Measurements from ENCODE around the gene USP40.
A peak's percentile ranks its signal among the peaks of the same experiment; 100 is the strongest.

USP40 gene

GRCh38 chr2:233503947-233504637 is 62.5 kb downstream of the USP40 start:
- no peak for DNase-seq
- intact Hi-C loops (cut with DNase I): no loop called here

DNA sequence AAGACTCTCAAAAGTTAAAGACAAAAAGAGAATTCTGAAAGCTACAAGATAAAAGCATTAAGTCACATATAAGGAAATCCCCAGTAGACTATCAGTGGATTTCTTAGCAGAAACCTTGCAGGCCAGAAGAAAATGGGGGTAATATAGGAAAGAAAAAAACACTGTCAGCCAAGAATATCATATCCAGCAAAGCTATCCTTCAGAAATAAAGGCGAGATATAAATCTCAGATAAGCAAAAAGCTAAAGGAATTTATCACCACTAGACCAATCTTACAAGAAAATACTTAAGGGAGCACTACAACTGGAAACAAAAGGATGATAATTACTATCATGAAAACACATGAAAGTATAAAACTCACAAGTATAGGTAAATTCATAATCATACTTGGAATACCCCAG is 63.1 kb downstream of the USP40 start:
- DNase-seq: no peak
- intact Hi-C loops (cut with DNase I): no loop called here

DNA sequence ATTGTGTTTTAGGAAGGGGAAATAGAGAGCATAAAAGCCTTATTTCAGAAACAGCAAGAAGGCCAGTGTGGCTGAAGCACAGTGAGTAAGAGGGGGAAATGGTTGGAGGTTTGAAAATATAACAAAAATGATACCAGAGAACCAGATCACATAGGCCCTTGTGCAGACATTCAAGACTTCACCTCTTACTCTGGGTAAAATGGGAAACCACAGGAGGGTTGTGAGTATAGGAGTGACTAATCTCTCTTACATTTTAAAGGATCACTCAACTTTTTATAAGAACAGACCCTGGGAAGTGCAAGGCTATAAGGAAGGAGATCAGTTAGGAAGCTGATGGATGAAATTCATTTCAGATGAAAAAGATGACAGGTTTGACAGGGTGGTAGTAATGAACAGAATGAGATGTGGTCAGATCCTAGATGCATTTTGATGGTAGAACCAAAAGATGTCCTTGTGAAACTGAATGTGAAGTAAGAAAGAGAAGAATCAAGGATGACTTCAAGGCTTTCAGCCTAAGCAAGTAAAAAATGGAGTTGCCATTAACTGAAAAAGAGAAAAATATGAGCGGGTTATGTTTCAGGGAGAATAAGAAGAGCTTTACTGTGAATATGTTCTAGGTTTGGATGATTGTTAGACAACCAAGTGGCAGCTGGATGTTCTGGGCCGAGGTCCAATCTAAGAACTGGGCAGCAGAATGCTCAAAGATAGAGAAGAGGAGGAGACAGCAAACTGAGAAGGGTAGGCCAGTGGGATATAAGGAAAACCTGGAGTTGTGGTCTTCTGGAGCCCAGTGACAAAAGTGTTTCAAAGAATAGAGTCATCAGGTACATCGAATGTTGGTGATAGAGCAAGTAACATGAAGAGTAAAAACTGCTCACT is 65.1 kb downstream of the USP40 start:
- DNase-seq: peak in 17 of 42 donors; percentile 23 to 74 (median 51)
- intact Hi-C loops (cut with DNase I): no loop called here

DNA sequence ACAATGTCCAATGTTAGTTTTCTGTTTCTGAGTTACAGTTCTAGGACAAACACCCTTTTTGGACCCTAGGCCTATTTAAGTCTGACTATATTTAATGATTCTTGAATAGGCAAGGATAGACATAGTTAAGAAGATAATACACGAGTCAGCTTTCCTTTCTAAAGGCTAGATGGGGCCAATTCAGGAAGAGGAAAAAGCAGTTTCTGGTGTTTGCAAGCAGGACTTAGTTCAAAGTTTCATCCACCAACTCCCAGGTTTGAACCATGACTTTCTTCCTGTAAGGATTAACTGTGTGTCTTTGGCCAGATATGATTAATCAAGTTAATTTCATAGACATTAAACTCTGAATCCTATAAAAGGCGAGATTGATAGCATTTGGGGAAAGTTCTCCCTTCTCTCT is 66.7 kb downstream of the USP40 start:
- no peak for DNase-seq
- intact Hi-C loops (cut with DNase I): no loop called here

GRCh38 chr2:233498126-233498525 is 68.5 kb downstream of the USP40 start:
- DNase-seq: no peak

DNA sequence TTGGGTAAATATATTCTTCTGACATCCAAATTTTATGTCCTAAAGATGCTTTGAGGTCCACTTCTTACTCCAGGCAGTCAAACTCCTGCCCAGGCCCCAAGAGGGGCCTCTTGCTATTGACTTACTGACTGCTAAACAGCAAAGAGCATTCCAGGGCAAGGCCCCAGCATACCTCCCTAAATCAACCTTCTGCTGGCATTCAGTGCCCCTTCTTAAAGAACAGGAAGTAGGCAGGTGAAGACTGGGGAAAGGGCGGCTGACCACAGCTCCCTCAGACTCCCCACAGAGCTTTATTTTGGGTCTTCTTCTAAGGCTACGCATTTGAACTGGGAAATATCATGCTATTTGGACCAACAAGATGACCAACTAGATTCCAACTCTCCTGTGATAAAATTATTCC is 68.9 kb downstream of the USP40 start:
- no peak for DNase-seq

More at GRCh38 chr2:233498126-233498525, 68.5 kb downstream of the USP40 start:
- intact Hi-C loops (cut with DNase I): no loop called here

DNA sequence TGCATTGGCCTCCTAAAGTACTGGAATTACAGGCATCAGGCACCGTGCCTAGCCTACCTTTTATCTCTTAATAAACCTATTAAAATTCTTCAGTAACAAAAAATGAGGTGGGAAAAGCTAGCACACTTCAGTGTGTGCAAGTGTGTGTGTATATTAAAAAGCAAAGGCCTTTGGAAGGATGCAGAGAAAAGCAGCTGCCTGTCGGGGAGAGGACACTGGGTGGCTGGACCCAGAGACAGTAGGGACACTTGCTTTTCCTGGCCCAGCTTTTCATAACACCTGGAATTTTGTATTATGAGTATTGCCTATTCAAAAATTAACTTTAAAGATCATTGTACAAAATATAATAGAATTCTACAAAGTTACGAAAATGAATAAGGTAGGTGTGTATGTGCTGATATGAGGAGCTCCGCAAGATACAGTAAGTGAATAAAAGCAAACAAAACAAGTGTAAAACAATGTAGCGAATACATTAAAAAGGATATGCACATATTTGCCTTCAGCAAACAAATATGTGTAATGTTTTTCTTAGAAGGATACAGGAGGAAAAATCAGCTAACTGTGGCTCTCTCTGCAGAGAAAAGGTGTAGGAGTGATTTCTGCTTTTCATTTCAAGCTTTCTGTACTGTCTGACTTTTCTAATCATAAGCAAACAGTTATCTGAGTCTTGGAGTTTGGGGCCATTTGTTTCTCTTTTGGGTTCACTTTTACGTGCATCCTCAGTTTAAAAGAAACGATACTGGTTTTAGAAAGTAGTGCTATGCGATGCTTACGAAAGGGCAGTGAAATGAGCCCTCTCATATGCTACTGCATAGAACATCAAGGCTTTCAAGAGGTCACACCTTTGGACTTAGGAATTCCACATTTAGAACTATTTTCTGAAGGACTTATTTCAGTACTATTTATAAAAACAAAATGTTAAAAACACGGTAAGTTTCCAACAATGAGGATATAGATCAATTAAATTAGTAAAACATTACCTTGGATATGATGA is 70.8 kb downstream of the USP40 start:
- intact Hi-C loops (cut with DNase I): no loop called here
- DNase-seq: no peak

More for the DNA sequence above, 68.9 kb downstream of the USP40 start:
- intact Hi-C loops (cut with DNase I): no loop called here

- DNase-seq: no peak
- intact Hi-C loops (cut with DNase I): no loop called here
Measured at GRCh38 chr2:233492751-233493150, 73.8 kb downstream of the USP40 start.

- no peak for DNase-seq
Measured at GRCh38 chr2:233492078-233492477, 74.5 kb downstream of the USP40 start.

GRCh38 chr2:233491326-233491725 is 75.3 kb downstream of the USP40 start:
- DNase-seq: no peak
- intact Hi-C loops (cut with DNase I): no loop called here

More at GRCh38 chr2:233492078-233492477, 74.5 kb downstream of the USP40 start:
- intact Hi-C loops (cut with DNase I): no loop called here

GRCh38 chr2:233490831-233491230 is 75.8 kb downstream of the USP40 start:
- DNase-seq: no peak
- intact Hi-C loops (cut with DNase I): no loop called here

GRCh38 chr2:233489666-233490065 is 76.9 kb downstream of the USP40 start:
- intact Hi-C loops (cut with DNase I): no loop called here
- DNase-seq: peak in 19 of 42 donors; percentile 38 to 81 (median 59)

DNA sequence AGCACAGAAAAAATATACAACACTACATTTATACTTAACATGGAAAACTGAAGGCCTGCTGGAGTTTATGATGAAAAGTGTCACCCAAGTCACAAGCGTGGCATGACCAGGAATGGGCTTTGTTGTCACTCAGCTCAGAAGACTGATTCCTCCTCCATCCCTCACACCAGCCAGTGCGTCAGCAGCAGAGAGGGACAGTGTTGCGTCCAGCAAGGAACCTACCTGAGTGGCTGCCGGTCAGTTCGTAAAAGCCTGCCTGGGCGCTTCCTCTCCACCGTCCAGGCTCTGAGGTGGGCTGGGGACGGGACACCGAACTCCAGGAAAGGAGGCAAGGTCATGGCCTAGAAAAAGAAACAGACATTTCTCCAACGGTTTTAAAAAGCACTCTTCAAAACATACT is 77.4 kb downstream of the USP40 start:
- DNase-seq: no peak
- intact Hi-C loops (cut with DNase I): no loop called here

DNA sequence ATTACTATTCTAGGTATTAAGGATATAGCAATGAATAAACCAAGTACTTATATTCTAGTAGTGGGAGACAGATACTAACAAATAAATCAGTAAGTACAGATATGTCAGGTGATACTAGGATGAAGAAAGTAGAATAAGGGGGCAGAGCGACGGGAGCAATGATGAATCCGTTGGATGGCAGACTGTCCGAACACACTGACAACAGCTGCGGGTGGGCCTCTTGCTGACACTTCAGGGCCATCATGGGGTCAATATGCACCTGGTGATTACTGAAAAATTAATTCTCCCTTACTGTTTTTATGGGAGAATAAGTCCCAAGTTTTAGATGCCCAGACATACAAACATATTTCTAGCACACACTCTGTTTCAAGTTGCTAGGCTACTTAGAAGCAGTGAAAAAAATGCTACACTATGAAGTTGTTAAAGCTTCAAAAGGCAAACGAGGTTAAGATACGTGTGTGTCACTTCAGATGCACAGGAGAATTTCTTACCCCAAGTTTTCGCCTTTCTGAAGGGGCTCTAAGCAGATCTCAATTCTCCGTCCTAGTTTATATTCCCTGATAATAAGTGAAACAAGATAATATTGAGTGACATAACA is 78.7 kb downstream of the USP40 start:
- intact Hi-C loops (cut with DNase I): no loop called here
- DNase-seq: no peak

- no peak for DNase-seq
- intact Hi-C loops (cut with DNase I): no loop called here
Measured at GRCh38 chr2:233486778-233487552, 79.6 kb downstream of the USP40 start.

DNA sequence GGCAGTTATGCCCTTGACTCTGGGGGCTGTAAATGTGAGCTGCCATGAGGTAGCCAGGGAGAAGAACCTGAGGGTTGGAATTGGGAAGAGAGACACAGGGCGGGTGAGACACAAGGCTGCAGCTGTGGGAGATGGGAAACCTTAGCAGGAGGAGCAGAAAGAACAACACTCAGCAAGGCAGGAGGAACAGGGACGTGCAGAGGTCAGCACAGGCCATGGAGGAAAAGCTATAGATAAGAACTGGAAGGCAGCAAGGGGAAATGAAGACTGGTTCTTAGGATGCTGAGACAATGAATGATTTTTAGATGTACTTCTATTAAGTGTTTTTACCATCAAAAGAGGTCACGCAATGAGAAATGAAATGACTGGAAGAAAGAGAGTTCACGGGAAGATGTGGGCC is 80.2 kb downstream of the USP40 start:
- intact Hi-C loops (cut with DNase I): no loop called here
- DNase-seq: no peak

DNA sequence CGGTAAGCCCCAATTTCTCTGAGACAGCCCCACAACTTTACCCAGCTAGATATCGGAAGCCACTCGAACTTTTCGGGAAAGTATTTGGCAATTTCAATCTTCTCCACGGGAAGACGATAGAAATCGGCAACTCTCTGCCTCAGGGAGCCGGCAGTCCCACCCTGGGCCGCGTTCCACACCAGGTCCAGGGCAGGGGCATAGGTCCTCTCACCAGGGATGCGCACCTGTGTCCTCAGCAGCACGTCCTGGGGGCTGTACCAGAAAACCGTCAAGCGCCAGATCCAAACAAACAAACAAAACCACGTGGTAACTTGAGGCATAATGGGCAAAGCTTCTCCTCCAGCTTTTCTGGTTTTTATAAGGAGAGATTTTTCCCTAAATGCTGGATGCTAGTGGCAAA is 80.9 kb downstream of the USP40 start:
- no peak for DNase-seq

GRCh38 chr2:233482616-233483015 is 84.0 kb downstream of the USP40 start:
- intact Hi-C loops (cut with DNase I): no loop called here

More for the DNA sequence above, 80.9 kb downstream of the USP40 start:
- intact Hi-C loops (cut with DNase I): no loop called here

More at GRCh38 chr2:233482616-233483015, 84.0 kb downstream of the USP40 start:
- no peak for DNase-seq

Data from head of caudate nucleus (tissue), 42 donors.